GM10847 (cell line): ENCODE results near the gene GPR150.

Experiments
- POLR2A ChIP-seq: IDR thresholded peaks from 2 replicates; pipeline ENCODE4 v1.6.1; 2011; ENCODE audit not compliant: insufficient read length; ENCODE audit errors: extremely low read depth

Gene GPR150

DNA sequence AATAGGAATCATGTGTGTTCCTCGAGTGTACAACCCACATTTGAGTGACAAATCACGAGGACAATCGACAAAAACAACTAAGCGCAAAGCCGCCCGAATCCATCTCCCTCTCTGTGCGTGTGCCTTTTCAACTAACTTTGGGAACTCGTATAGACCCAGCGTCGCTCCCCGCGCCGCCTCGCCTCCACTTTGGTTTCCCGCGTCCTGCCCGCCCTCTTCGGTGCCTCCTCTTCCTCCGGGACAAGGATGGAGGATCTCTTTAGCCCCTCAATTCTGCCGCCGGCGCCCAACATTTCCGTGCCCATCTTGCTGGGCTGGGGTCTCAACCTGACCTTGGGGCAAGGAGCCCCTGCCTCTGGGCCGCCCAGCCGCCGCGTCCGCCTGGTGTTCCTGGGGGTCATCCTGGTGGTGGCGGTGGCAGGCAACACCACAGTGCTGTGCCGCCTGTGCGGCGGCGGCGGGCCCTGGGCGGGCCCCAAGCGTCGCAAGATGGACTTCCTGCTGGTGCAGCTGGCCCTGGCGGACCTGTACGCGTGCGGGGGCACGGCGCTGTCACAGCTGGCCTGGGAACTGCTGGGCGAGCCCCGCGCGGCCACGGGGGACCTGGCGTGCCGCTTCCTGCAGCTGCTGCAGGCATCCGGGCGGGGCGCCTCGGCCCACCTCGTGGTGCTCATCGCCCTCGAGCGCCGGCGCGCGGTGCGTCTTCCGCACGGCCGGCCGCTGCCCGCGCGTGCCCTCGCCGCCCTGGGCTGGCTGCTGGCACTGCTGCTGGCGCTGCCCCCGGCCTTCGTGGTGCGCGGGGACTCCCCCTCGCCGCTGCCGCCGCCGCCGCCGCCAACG lies at the start of gene GPR150:
GPR150 (plus strand) TSS at position 58 of the 840 bp plus-strand sequence; CDS start at position 247, 189 bp downstream.
- TF ChIP-seq POLR2A, result peak; percentile 20

- no peak for TF ChIP-seq POLR2A
Observed at GRCh38 chr5:95572016-95572415, 47.9 kb upstream of the GPR150 start.

DNA sequence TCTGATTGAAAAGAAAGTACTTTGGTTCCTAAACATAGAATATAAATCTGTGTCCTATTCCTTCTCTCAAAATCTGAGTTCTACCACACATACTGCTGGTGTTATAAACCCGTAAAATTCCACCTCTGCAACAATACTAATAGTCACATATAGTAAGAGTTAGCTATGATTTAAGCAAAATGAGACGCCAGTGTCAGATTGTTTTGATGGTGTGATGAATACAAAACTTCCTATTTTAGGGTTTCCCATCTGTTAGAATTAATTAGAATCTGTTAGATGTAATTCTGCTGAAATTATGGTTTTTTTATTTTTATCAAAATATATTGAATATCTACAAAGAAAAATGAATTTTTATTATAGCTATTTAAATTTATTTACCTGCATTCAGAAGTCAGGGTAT lies 38.3 kb upstream of the GPR150 start:
- no peak for TF ChIP-seq POLR2A

- no peak for TF ChIP-seq POLR2A
Observed at GRCh38 chr5:95583992-95584391, 35.9 kb upstream of the GPR150 start.

DNA sequence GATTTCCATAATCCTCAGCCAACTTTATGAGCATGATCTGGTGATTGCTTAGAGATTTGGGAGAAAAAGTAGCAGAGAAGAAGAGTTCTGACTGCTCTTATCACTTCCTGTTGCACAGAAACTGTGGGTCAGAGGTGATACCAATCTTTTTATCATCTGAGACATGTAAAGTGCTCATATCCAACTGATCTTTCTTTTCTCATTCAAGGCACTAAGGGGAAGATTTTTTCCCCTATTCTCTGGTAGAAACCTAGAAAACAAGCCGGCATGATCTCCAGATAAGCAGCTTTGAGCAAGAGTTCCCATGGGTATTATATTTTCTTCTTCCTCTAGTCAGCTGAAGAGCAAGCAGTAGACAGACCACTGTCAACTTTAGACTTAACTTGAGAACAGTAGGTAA lies 29.0 kb upstream of the GPR150 start:
- no peak for TF ChIP-seq POLR2A

- TF ChIP-seq POLR2A, result no peak
Observed at GRCh38 chr5:95591490-95591901, 28.4 kb upstream of the GPR150 start.

GRCh38 chr5:95595289-95595931 lies 24.5 kb upstream of the GPR150 start:
- TF ChIP-seq POLR2A, result no peak

GRCh38 chr5:95599252-95599651 lies 20.6 kb upstream of the GPR150 start:
- no peak for TF ChIP-seq POLR2A

DNA sequence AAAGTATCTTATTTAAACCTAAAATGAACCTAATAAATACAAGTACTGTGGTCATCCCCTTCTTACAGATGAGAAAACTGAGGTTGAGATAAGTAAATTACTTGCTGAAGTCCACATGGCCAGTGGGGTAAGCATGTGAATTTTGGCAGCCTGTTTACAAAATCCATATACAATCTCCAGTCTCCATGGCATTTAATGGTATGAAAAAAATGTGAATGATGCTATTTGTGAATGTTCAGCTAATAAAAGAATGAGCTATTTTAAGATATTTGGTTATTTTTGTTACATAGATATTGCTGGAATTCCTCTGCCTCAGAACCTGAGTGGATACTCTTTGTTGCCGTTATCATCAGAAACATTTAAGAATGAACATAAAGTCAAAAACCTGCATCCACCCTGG lies 19.3 kb upstream of the GPR150 start:
- TF ChIP-seq POLR2A, result no peak

DNA sequence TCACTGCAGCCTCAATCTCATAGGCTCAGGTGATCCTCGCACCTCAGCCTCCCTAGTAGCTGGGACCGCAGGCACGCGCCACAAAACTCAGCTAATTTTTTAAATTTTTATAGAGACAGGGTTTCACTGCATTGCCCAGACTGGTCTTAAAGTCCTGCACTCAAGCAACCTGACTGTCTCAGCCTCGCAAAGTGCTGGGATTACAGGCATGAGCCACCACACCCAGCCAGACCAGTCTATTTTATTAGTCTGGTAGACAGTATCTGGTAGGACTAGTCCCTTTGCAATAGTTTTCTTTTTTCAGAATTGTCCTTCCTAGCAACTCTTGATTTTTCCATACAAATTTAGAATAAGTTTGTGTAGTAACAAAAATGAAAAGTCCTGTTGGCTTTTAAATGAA lies 14.1 kb upstream of the GPR150 start:
- no peak for TF ChIP-seq POLR2A

DNA sequence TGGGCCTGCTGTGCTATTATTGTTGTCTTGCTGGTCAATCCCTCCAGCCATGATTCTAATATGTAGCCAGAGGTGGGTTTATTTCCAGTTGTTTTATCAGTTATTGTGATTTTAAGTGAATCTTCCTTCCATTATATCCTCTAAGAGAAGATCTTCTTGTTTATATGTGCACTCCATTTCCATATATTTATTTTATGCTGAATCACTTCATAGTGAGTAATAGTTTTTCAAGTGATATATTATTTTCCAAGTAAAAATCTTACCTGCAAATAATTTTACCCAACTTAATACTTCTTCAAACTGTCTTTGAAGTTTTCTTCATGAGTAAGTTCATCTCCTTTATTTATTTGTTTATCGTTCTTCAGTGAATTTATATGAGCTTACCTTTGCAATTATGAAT lies 13.5 kb upstream of the GPR150 start:
- no peak for TF ChIP-seq POLR2A

DNA sequence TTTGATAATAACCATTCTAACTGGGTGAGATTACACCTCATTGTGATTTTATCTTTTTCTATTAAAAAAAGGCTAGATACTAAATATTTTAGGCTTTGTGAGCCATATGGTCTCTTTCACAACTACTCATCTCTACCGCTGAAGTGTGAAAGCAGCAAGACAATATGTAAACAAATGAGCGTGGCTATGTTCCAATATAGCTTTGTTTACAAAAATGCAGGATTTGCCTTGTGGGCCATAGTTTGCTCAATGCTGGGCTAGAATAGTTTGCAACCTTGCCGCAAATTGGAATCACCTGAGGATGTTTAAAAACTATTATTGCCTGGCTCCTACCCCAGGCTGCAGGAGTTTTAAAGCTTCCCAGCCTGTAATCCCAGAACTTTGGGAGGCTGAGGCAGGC lies 10.2 kb upstream of the GPR150 start:
- no peak for TF ChIP-seq POLR2A

DNA sequence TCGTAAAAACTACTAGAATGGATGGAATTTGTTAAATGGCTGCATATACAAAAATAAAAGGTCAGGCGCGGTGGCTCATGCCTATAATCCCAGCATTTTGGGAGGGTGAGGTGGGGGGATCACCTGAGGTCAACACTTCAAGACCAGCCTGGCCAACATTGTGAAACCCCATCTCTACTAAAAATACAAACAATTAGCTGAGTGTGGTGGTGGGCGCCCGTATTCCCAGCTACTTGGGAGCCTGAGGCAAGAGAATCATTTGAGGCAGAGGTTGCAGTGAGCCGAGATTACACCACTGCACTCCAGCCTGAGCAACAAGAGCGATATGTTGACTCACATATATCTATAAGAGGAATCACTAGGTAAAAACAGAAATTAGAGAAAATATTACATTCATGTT lies 9.3 kb upstream of the GPR150 start:
- no peak for TF ChIP-seq POLR2A

DNA sequence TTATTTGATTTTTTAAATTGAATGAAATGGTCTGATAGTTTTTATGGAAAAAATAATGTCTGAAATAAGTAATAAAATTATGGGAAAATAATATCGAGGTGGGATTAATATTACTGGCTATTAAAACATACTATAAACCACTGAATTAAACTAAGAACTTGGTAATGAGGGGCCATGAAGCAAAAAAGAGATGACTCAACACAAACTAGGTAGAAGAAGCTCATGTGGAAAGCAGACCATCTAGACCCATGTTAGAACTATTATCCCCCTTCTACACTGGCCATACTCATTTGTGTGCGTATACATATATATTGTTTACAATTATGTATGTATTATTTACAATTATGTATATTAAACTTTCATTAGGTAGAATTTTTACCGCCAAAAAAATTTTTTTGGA lies 8.5 kb upstream of the GPR150 start:
- TF ChIP-seq POLR2A, result no peak

DNA sequence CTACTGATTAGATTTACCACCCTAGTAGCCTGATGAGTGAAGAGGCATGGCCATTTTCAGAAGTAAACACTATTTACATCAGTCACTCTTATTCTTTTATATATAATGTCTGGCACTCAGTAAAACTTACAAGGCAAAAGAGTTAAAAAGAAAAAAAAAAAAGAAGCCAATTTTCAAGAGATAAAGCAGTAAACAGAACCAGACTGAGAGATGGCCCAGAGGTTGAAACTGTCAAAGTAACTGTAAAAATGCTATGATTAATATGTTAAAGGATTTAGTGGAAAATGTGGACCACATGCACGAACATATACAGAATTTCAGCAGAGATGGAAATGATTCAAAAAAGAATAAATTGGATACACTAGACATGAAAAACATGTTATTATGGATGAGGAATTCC lies 6.4 kb upstream of the GPR150 start:
- no peak for TF ChIP-seq POLR2A

- no peak for TF ChIP-seq POLR2A
Observed at GRCh38 chr5:95615164-95615467, 4.8 kb upstream of the GPR150 start.

- no peak for TF ChIP-seq POLR2A
Observed at GRCh38 chr5:95617057-95617456, 2.8 kb upstream of the GPR150 start.

DNA sequence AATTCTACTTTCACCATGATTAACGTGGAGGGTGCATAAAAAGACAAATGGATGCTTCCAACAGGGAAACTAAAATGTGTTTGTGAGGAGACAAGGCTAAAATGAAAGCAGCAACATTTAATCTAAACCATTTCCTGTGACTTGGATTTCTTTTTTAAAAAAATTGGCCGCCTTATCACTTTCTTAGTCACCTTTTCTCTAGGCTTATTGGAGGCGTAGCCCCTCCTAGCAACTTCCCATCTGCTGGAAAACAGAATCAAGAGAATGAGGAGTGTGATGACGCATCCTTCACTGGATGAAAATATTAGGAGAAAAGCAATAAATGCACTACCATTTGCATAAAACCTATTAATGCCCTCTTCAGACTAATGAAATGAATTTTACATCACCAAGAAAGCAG lies 791 bp upstream of the GPR150 start:
- TF ChIP-seq POLR2A, result no peak
